EH (cell line): ENCODE data around the gene CNTN2.

ENCODE experiments used
- DNase-seq: peaks from one replicate; pipeline ENCODE4 v3.0.0-alpha.2; 2015; ENCODE audit warnings: low read depth

The CNTN2 gene

GRCh38 chr1:205056956-205057568 lies 14.1 kb downstream of the CNTN2 start:
- no peak for DNase-seq

- no peak for DNase-seq
Measured at GRCh38 chr1:205057808-205058575, 15.0 kb downstream of the CNTN2 start.

DNA sequence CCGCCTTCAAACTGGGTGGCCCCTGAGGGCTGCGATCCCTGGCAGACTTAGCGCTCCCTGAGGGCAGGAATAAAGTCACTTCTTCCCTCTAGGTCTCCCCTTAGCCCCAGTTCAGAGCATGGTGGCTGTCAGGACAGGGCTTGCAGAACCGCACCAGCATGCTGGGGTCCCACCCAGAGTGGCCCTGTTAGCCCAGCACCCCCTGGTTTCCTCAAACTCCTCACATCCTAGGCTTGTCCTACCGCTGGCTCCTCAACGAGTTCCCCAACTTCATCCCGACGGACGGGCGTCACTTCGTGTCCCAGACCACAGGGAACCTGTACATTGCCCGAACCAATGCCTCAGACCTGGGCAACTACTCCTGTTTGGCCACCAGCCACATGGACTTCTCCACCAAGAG lies 15.8 kb downstream of the CNTN2 start:
- no peak for DNase-seq

GRCh38 chr1:205059660-205060059 lies 16.6 kb downstream of the CNTN2 start:
- no peak for DNase-seq

DNA sequence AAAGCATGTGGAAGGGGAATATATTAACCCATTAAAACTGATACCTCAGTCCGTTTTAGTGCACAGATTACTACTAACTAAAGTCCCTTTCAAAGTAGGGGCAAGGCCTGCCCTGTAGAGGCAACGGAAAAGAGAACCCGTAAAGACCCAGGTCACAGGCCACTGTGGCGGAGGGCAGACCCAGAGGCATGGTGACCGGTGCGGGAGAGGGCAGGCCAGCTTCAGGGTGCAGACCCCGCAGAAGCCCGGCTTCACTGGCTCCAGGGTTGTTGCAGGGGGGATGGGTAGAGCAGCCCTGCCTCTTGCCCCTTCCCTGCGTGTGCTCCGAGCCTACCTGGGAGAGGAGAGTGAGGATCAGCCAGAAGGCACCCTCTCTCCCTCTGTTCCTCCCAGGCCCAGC lies 17.7 kb downstream of the CNTN2 start:
- no peak for DNase-seq

DNA sequence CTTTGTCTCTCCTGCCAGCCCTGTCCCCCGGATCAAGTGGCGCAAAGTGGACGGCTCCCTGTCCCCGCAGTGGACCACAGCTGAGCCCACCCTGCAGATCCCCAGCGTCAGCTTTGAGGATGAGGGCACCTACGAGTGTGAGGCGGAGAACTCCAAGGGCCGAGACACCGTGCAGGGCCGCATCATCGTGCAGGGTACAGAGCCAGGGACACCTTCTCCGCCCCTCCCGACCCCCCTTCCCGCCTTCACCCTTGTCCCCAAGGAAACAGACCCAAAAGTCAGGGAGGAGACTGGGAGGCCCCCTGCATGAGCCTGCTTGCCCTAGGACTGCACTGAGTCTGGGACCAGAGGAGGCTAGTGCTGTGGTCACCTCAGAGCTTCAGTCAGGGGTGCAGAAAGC lies 18.2 kb downstream of the CNTN2 start:
- no peak for DNase-seq

GRCh38 chr1:205061665-205062069 lies 18.7 kb downstream of the CNTN2 start:
- DNase-seq: peak; percentile 77

- no peak for DNase-seq
Measured at GRCh38 chr1:205062319-205062718, 19.3 kb downstream of the CNTN2 start.

- DNase-seq: no peak
Measured at GRCh38 chr1:205062895-205063294, 19.9 kb downstream of the CNTN2 start.

DNA sequence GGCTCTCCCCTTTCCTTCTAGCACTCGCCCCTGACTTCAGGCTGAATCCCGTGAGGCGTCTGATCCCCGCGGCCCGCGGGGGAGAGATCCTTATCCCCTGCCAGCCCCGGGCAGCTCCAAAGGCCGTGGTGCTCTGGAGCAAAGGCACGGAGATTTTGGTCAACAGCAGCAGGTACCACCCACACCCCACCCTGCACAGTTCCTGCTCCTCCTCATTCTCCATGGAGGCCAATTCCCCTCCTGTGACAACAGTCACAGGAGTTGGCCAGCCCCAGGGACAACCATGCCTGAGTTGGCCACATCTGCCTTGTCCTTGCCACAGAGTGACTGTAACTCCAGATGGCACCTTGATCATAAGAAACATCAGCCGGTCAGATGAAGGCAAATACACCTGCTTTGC lies 21.3 kb downstream of the CNTN2 start:
- DNase-seq: no peak

DNA sequence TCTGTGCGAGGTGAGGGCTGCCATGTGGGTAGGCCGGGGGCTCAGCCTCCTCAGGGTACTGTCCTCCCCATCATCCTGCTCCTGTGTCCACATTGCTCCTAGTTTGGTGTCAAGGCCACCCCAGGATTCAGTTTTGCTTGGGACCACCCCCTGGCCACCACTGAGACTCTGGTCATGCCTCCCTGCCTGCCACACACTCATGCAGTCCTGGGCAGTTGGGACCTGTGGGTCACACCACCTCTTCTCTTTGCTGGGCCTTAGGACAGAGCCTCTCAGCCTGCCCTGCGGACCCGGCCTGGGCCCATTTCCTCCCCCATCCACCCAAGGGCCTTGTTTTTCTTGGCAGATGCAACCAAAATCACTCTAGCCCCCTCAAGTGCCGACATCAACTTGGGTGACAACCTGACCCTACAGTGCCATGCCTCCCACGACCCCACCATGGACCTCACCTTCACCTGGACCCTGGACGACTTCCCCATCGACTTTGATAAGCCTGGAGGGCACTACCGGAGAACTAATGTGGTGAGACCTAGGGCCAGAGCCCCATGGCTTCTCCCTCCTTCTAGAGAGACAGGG lies 21.8 kb downstream of the CNTN2 start:
- DNase-seq: no peak

- no peak for DNase-seq
Measured at GRCh38 chr1:205065666-205066065, 22.7 kb downstream of the CNTN2 start.

DNA sequence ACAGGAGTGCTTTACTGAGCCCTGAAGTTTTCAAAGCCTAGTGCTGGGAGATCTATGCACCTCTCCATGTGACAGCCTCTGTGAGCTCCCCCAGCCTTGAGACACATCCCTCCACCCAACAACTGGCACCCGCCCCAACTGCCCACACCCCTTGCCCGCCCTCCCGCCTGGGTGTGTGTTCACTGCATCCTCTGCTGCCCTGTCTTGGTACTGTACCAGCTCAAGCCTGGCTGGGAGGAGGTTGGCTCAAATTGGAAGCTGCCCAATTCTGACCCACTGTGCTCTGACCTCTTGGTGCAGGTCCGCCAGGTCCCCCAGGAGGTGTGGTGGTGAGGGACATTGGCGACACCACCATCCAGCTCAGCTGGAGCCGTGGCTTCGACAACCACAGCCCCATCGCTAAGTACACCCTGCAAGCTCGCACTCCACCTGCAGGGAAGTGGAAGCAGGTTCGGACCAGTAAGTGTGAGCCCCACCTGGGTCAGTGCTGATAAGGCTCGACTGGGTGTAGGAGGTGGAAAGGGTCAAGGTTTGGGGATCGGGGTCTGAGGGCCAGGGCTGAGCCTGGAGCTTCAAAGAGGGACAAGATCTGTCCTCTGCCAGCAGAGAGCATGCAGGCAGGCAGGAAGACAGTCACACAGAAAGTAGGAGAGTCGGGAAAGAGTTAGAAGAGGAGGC lies 23.3 kb downstream of the CNTN2 start:
- no peak for DNase-seq

- DNase-seq: no peak
Measured at GRCh38 chr1:205067031-205067430, 24.0 kb downstream of the CNTN2 start.

DNA sequence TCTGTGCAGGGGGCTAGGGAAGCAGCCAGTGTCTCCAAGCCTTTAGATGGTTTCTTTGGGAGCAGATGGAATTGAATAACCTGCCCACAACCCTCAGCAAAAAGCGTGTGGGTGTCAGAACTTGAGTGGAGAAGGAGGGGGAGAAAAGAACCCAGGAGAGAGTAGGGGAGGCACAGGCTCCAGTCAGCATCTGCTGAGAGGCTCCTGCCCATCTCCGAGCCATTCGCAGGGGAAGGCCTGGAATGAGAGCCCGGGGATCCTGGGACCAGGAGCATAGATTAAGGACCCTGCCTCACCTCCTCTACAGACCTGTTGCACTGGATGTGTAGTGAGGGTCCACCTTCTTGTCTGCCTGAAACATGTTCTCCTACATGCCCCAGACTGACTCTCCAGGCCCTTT lies 25.0 kb downstream of the CNTN2 start:
- no peak for DNase-seq

- peak; percentile 40 for DNase-seq
Measured at GRCh38 chr1:205068457-205069040, 25.5 kb downstream of the CNTN2 start.

DNA sequence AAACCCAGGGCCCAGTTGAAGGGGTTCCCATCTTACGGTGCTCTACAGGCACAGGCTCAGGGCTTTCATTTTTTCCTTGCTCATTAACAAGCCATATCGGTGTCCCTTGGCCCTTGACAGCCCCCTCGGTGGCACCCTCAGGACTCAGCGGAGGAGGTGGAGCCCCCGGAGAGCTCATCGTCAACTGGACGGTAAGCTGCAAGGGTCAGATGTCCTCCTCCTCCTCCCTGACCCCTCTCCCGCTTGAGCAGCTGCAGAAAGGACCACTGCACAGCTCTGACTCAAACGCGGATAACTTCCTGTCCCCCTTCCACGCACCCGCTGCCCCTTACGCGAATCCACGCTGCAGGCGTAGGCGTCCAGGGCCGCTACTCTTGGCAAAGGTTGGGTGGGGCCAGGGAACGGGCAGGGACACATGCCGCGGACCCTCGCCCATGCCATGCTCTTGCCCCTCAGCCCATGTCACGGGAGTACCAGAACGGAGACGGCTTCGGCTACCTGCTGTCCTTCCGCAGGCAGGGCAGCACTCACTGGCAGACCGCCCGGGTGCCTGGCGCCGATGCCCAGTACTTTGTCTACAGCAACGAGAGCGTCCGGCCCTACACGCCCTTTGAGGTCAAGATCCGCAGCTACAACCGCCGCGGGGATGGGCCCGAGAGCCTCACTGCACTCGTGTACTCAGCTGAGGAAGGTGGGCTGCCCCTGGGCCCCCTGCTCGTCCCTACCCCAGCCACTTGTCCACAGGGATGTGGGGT lies 26.5 kb downstream of the CNTN2 start:
- DNase-seq: no peak

DNA sequence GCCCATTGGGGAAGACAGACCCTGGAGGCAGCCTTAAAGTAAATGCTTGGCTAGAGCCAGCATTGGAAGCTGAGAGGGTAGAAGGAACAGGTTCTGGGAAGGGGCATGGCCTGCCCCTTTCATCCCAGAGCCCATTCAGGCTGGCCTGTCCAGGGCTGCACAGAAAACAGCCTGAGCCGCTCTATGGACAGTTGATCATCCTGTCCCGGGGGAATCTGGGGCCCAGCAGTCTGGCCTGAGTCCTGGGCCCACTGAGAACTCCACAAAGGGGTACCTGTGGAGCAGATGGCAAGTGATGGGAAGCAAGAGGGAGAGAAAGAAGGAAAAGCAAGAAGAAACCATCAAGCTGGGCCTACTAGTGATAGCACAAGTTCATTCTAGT lies 28.0 kb downstream of the CNTN2 start:
- no peak for DNase-seq

DNA sequence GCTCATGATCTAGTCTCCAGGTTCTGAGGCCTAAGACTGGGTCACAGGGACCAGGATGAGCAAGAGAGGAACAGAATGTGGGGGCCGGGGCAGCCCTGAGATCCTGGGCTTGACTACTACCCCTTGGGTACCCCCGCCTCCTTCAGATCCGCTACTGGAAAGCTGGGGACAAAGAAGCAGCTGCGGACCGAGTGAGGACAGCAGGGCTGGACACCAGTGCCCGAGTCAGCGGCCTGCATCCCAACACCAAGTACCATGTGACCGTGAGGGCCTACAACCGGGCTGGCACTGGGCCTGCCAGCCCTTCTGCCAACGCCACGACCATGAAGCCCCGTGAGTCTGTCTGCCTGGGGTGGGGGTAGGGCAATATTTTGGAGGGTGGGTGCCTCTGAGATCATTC lies 28.8 kb downstream of the CNTN2 start:
- no peak for DNase-seq

DNA sequence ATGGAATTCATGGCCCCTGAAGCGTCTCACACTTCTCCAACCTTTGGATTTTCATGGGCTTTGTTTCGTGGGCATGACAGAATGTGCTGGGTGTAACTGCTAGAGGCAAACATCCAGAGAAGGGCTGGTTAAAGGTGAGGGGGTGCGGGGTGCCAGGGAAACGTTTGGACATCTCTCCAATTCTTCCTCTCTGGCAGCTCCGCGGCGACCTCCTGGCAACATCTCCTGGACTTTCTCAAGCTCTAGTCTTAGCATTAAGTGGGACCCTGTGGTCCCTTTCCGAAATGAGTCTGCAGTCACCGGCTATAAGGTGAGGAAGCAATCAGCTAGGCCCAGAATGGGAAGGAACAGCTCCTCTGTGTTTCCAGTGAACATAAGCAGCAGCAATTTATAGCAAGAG lies 29.3 kb downstream of the CNTN2 start:
- DNase-seq: no peak

- no peak for DNase-seq
Measured at GRCh38 chr1:205072881-205073280, 29.9 kb downstream of the CNTN2 start.

GRCh38 chr1:205073511-205073910 lies 30.5 kb downstream of the CNTN2 start:
- DNase-seq: no peak
